ENCODE measurements around the gene PRKAR2B. TPM values are rescaled to one million over a fixed set of nuclear protein-coding genes. Genes with fewer than 3 reads are reported as not detected.

PRKAR2B gene
- total RNA-seq, 2 experiments from 2014 or later = 69.0 to 210 TPM

- Histone ChIP-seq H3K4me3 (ENCODE audit: low read depth, low read length, poor library complexity, severe bottlenecking) (peak overlapping the region; percentile 80), H2AFZ (ENCODE audit: low read length) (peak overlapping the region; percentile 87), H3K9me3 (ENCODE audit: low read length) (no peaks in the 10 kb centered on the region), H3K36me3 (ENCODE audit: insufficient read depth, low read length) (0 out of 2 replicates have a peak, but pooled peaks cover 4% of the 10 kb centered on the region), H3K9me2 (ENCODE audit: insufficient read depth, low read length) (no peaks in the 10 kb centered on the region), H3K27ac (ENCODE audit: low read depth, low read length, poor library complexity, severe bottlenecking) (peak overlapping the region; percentile 70), H3K79me2 (ENCODE audit: insufficient read depth, low read depth, low read length) (peaks cover 42% of the 10 kb centered on the region), H3K4me1 (ENCODE audit: insufficient read depth, low read length, poor library complexity, severe bottlenecking) (peaks cover 20% of the 10 kb centered on the region), H3K4me2 (ENCODE audit: low read length) (peak overlapping the region; percentile 93), H4K20me1 (ENCODE audit: insufficient read depth, low read length) (no peaks in the 10 kb centered on the region)
- peak; percentile 94 for DNase-seq (ENCODE audit: low spot score)
- intact Hi-C loops (cut with micrococcal nuclease; ENCODE audit: unreplicated experiment) = loop anchor here (1.0 to 10.0 kb wide), 6 partner anchors 77 to 885 kb away; partner anchors contain the start of genes CBLL1 and NAMPT
- BruUV-seq (replicated peaks) = no TSS peak
- TF ChIP-seq EZH2phosphoT487 (IDR thresholded peaks at IDR 0.05; ENCODE audit: borderline replicate concordance, low read depth, low read length) = no peak
- peak; percentile 42 for TF ChIP-seq CTCF (conservative IDR thresholded peaks at IDR 0.05; ENCODE audit: low read length)
- POLR2A ChIA-PET = interaction anchor here (0.5 to 2.0 kb wide), 29 partner anchors 8 to 1004 kb away, joined by 3 to 9 read pairs (median 4); no protein-coding TSS in a partner anchor
- CTCF ChIA-PET (ENCODE audit: unreplicated experiment) = interaction anchor here (0.6 to 0.9 kb wide), 3 partner anchors 104 to 227 kb away, joined by 3 to 5 read pairs (median 4); no protein-coding TSS in a partner anchor
Observed at GRCh38 chr7:107169120-107170050, 124.9 kb downstream of the PRKAR2B start.

GRCh38 chr7:107170051-107170915, 125.8 kb downstream of the PRKAR2B start:
- H3K9me3 ChIP-seq (ENCODE audit: low read length) = no peaks in the 10 kb centered on the region
- ChIA-PET CTCF (ENCODE audit: unreplicated experiment) (no interaction called here), POLR2A (interaction anchor here (0.6 to 2.0 kb wide), 12 partner anchors 9 to 577 kb away, joined by 3 to 6 read pairs (median 4); partner anchors contain the start of genes COG5 and DUS4L)
- H3K9me2 ChIP-seq (ENCODE audit: insufficient read depth, low read length) = no peaks in the 10 kb centered on the region
- BruUV-seq (replicated peaks) = TSS peak; percentile 47
- 0 out of 2 replicates have a peak, but pooled peaks cover 4% of the 10 kb centered on the region for H3K36me3 ChIP-seq (ENCODE audit: insufficient read depth, low read length)
- no peak for DNase-seq (ENCODE audit: low spot score)
- peak overlapping the region; percentile 70 for H3K27ac ChIP-seq (ENCODE audit: low read depth, low read length, poor library complexity, severe bottlenecking)
- intact Hi-C loops (cut with micrococcal nuclease; ENCODE audit: unreplicated experiment) = no loop called here
- TF ChIP-seq CTCF (conservative IDR thresholded peaks at IDR 0.05; ENCODE audit: low read length) (no peak; the same call in 1 of the 2 replicates), EZH2phosphoT487 (IDR thresholded peaks at IDR 0.05; ENCODE audit: borderline replicate concordance, low read depth, low read length) (no peak)
- H3K4me2 ChIP-seq (ENCODE audit: low read length) = peak overlapping the region; percentile 93
- peaks cover 24% of the 10 kb centered on the region for H3K4me1 ChIP-seq (ENCODE audit: insufficient read depth, low read length, poor library complexity, severe bottlenecking)
- peaks cover 42% of the 10 kb centered on the region for H3K79me2 ChIP-seq (ENCODE audit: insufficient read depth, low read depth, low read length)
- H4K20me1 ChIP-seq (ENCODE audit: insufficient read depth, low read length) = no peaks in the 10 kb centered on the region
- H2AFZ ChIP-seq (ENCODE audit: low read length) = peak overlapping the region; percentile 87
- H3K4me3 ChIP-seq (ENCODE audit: low read depth, low read length, poor library complexity, severe bottlenecking) = peak overlapping the region; percentile 80
